HEK293 (cell line): ENCODE results near the gene METTL8.

Source experiments
- CTCF ChIA-PET: fragments of 350-600 bp; formaldehyde crosslinking; extraction: SDS; loops from one replicate; lab custom pipeline; 2021; ENCODE audit warnings: antibody characterized with exemption; lab: Yijun Ruan, JAX
- POLR2A ChIA-PET: fragments of 300-600 bp; formaldehyde crosslinking; extraction: SDS; loops from one replicate; lab custom pipeline; 2020; ENCODE audit warnings: antibody characterized with exemption, inconsistent platforms; lab: Yijun Ruan, JAX
- H3K27ac ChIP-seq: fragments of 200-500 bp; sonication (Bioruptor generic); 2 replicates; pipeline ENCODE4 v1.5.1; 2014; ENCODE audit warnings: low read depth, low read length, control low read depth, inconsistent platforms; ENCODE audit errors: extremely low read depth
- H3K36me3 ChIP-seq, 2 experiments: fragments of 200-500 bp in 1 of 2; sonication (Bioruptor generic) in 1 of 2; 1 replicate in 1 of 2; 2 replicates in 1 of 2; pipeline ENCODE4 v1.5.1; 2014 to 2017; ENCODE audit warnings: inconsistent platforms in 2 of 2, low read length in 2 of 2; ENCODE audit not compliant: control insufficient read depth in 2 of 2, insufficient read depth in 1 of 2
- H3K4me1 ChIP-seq: fragments of 200-500 bp; sonication (Bioruptor generic); 2 replicates; pipeline ENCODE4 v1.5.1; 2014; ENCODE audit warnings: mild to moderate bottlenecking, low read length, inconsistent platforms; ENCODE audit not compliant: control insufficient read depth, insufficient read depth
- H3K4me3 ChIP-seq: 2 replicates; pipeline ENCODE4 v1.5.1; 2011; ENCODE audit warnings: low read depth, mild to moderate bottlenecking, control low read depth, low read length, moderate library complexity
- H3K9me3 ChIP-seq: fragments of 200-500 bp; sonication (Bioruptor generic); 2 replicates; pipeline ENCODE4 v1.5.1; 2014; ENCODE audit warnings: low read depth, low read length, inconsistent platforms; ENCODE audit not compliant: control insufficient read depth, insufficient read depth
- OSR2 ChIP-seq: fragments of 450-650 bp; formaldehyde crosslinking; IDR thresholded peaks from 2 replicates; pipeline ENCODE4 v1.5.1; 2016; ENCODE audit warnings: missing biosample characterization, missing genetic modification characterization
- OVOL3 ChIP-seq: fragments of 450-650 bp; formaldehyde crosslinking; IDR thresholded peaks from 2 replicates; pipeline ENCODE4 v1.5.1; 2016; ENCODE audit warnings: missing biosample characterization, missing genetic modification characterization
- PRDM10 ChIP-seq: fragments of 450-650 bp; formaldehyde crosslinking; IDR thresholded peaks from 2 replicates; pipeline ENCODE4 v1.5.1; 2016; ENCODE audit warnings: missing biosample characterization, missing genetic modification characterization
- TSHZ1 ChIP-seq: fragments of 450-650 bp; formaldehyde crosslinking; IDR thresholded peaks from 2 replicates; pipeline ENCODE4 v1.5.1; 2016; ENCODE audit warnings: missing biosample characterization, missing genetic modification characterization, borderline replicate concordance
- ZFP37 ChIP-seq: fragments of 450-650 bp; formaldehyde crosslinking; IDR thresholded peaks from 2 replicates; pipeline ENCODE4 v1.5.1; 2016; ENCODE audit warnings: missing biosample characterization, missing genetic modification characterization
- ZNF133 ChIP-seq: fragments of 450-650 bp; formaldehyde crosslinking; IDR thresholded peaks from 2 replicates; pipeline ENCODE4 v1.5.1; 2016; ENCODE audit warnings: missing biosample characterization, missing genetic modification characterization
- ZNF18 ChIP-seq: fragments of 450-650 bp; formaldehyde crosslinking; IDR thresholded peaks from 2 replicates; pipeline ENCODE4 v1.5.1; 2016; ENCODE audit warnings: missing biosample characterization, missing genetic modification characterization
- ZNF211 ChIP-seq: fragments of 450-650 bp; formaldehyde crosslinking; IDR thresholded peaks from 2 replicates; pipeline ENCODE4 v1.5.1; 2016; ENCODE audit warnings: low read depth, missing biosample characterization, missing genetic modification characterization
- ZNF23 ChIP-seq: fragments of 450-650 bp; formaldehyde crosslinking; IDR thresholded peaks from 2 replicates; pipeline ENCODE4 v1.5.1; 2016; ENCODE audit warnings: missing biosample characterization, missing genetic modification characterization, borderline replicate concordance
- ZNF366 ChIP-seq: fragments of 450-650 bp; formaldehyde crosslinking; conservative IDR thresholded peaks from 2 replicates; pipeline ENCODE4 v1.5.1; 2016; ENCODE audit warnings: missing biosample characterization, missing genetic modification characterization
- ZNF514 ChIP-seq: fragments of 450-650 bp; formaldehyde crosslinking; IDR thresholded peaks from 2 replicates; pipeline ENCODE4 v1.5.1; 2016; ENCODE audit warnings: missing biosample characterization, missing genetic modification characterization
- ZNF558 ChIP-seq: fragments of 450-650 bp; formaldehyde crosslinking; IDR thresholded peaks from 2 replicates; pipeline ENCODE4 v1.5.1; 2016; ENCODE audit warnings: missing biosample characterization, missing genetic modification characterization
- ZNF626 ChIP-seq: fragments of 450-650 bp; sonication (Bioruptor Pico); formaldehyde crosslinking; IDR thresholded peaks from 2 replicates; pipeline ENCODE4 v1.5.1; 2018; ENCODE audit warnings: missing biosample characterization, missing genetic modification characterization, inconsistent platforms
- ZNF645 ChIP-seq: fragments of 450-650 bp; formaldehyde crosslinking; IDR thresholded peaks from 2 replicates; pipeline ENCODE4; 2016; ENCODE audit warnings: missing biosample characterization, missing genetic modification characterization
- ZNF664 ChIP-seq: fragments of 450-650 bp; formaldehyde crosslinking; IDR thresholded peaks from 2 replicates; pipeline ENCODE4 v1.5.1; 2016; ENCODE audit warnings: missing biosample characterization, missing genetic modification characterization
- ZNF670 ChIP-seq: fragments of 450-650 bp; formaldehyde crosslinking; IDR thresholded peaks from 2 replicates; pipeline ENCODE4 v1.5.1; 2016; ENCODE audit warnings: missing biosample characterization, missing genetic modification characterization, low read depth
- ZNF843 ChIP-seq: fragments of 450-650 bp; formaldehyde crosslinking; IDR thresholded peaks from 2 replicates; pipeline ENCODE4 v1.5.1; 2016; ENCODE audit warnings: missing biosample characterization, missing genetic modification characterization
- ZSCAN23 ChIP-seq: fragments of 450-650 bp; formaldehyde crosslinking; IDR thresholded peaks from 2 replicates; pipeline ENCODE4 v1.5.1; 2016; ENCODE audit warnings: missing biosample characterization, missing genetic modification characterization
- ZXDB ChIP-seq: fragments of 450-650 bp; formaldehyde crosslinking; IDR thresholded peaks from 2 replicates; pipeline ENCODE4 v1.5.1; 2016; ENCODE audit warnings: missing biosample characterization, missing genetic modification characterization
- TF ChIP-seq, protein P1 (sequence below): fragments of 450-650 bp; formaldehyde crosslinking; conservative IDR thresholded peaks from 2 replicates; pipeline ENCODE4 v1.5.1; 2016; ENCODE audit warnings: low read depth, missing biosample characterization, missing genetic modification characterization

METTL8 gene

DNA sequence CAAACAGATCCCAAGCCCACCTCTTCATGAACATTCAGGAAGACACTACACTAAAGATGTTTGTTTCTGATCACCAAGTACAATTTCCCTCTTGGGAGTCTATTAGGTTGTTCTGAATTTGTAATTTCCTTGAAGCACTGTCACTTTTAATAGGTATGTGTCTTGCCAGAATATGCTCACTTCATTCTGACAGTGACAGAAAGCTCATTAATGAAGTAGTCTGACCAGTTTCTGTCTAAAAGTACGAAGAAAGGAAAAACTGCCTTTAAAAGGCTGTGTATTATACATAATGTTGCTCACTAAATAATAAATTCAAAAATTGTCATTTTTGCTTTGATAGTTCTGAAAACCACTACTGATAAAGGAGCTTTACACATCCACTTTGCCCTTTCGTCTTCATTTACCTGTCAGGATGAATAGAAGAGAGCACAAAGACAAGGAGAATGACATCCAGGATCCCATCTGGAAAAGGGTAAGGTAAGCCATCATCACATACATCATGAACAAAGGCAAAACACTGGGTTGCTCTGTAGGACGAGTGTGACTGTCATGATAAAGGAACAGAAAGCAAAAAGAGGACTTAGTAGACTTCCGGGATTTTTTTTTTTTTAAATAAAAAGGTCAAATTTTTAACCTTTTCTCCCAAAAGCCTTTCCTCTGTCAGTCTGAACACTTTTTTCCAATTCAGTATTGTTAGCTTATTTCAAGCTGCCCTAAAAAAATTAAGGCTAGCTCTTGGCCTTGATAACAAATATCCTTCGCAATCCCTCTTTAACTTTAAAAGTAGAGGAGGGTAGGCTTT lies 103.4 kb downstream of the METTL8 start:
- no peak overlapping the region for H3K27ac ChIP-seq
- no peaks in the 10 kb centered on the region for H3K9me3 ChIP-seq
- POLR2A ChIA-PET, result no interaction called here
- no peak overlapping the region for H3K4me3 ChIP-seq
- CTCF ChIA-PET, result interaction anchor here (0.6 to 2.0 kb wide), 2 partner anchors 86 to 1910 kb away, joined by 3 to 6 read pairs; no protein-coding TSS in a partner anchor
- no peaks in the 10 kb centered on the region for H3K4me1 ChIP-seq
- H3K36me3 ChIP-seq, result no peaks in the 10 kb centered on the region
- TF ChIP-seq ZNF626 (tag by site-specific recombination) (no peak), ZNF366 (tag by site-specific recombination) (no peak), ZNF664 (tag by site-specific recombination) (no peak), OVOL3 (no peak), ZNF211 (tag by site-specific recombination) (no peak)

GRCh38 chr2:171327043-171327496 lies 106.7 kb downstream of the METTL8 start:
- H3K4me3 ChIP-seq, result no peak overlapping the region
- peaks cover 0 to 15% of the 10 kb centered on the region in 2 experiments; a peak in 2 of 3 replicates for H3K36me3 ChIP-seq
- POLR2A ChIA-PET, result no interaction called here
- no peaks in the 10 kb centered on the region for H3K9me3 ChIP-seq
- H3K27ac ChIP-seq, result no peak overlapping the region
- CTCF ChIA-PET, result interaction anchor here (0.6 kb wide), 1 partner anchor 70 kb away, joined by 3 read pairs; no protein-coding TSS in a partner anchor
- no peaks in the 10 kb centered on the region for H3K4me1 ChIP-seq
- no peak for TF ChIP-seq ZNF514 (tag by site-specific recombination)
- TF ChIP-seq ZNF23 (tag by site-specific recombination), result peak; percentile 80; the same call in 1 of the 2 replicates
- TF ChIP-seq ZNF645 (tag by site-specific recombination), result no peak
- TF ChIP-seq ZNF133 (tag by site-specific recombination), result no peak
- no peak for TF ChIP-seq ZSCAN23
- TF ChIP-seq TSHZ1 (tag by site-specific recombination), result no peak
- no peak for TF ChIP-seq ZXDB (tag by site-specific recombination)
- TF ChIP-seq ZFP37 (tag by site-specific recombination), result no peak
- no peak for TF ChIP-seq ZNF558
- no peak for TF ChIP-seq ZNF670 (tag by site-specific recombination)
- peak; percentile 35 for TF ChIP-seq OSR2 (tag by site-specific recombination)
- TF ChIP-seq ZNF843 (tag by site-specific recombination), result 0 out of 2 replicates have a peak, but pooled peaks have one; percentile 20
- 0 out of 2 replicates have a peak, but pooled peaks have one; percentile 16 for TF ChIP-seq ZNF18
- no peak for TF ChIP-seq PRDM10 (tag by site-specific recombination)
- TF ChIP-seq, protein P1, sequence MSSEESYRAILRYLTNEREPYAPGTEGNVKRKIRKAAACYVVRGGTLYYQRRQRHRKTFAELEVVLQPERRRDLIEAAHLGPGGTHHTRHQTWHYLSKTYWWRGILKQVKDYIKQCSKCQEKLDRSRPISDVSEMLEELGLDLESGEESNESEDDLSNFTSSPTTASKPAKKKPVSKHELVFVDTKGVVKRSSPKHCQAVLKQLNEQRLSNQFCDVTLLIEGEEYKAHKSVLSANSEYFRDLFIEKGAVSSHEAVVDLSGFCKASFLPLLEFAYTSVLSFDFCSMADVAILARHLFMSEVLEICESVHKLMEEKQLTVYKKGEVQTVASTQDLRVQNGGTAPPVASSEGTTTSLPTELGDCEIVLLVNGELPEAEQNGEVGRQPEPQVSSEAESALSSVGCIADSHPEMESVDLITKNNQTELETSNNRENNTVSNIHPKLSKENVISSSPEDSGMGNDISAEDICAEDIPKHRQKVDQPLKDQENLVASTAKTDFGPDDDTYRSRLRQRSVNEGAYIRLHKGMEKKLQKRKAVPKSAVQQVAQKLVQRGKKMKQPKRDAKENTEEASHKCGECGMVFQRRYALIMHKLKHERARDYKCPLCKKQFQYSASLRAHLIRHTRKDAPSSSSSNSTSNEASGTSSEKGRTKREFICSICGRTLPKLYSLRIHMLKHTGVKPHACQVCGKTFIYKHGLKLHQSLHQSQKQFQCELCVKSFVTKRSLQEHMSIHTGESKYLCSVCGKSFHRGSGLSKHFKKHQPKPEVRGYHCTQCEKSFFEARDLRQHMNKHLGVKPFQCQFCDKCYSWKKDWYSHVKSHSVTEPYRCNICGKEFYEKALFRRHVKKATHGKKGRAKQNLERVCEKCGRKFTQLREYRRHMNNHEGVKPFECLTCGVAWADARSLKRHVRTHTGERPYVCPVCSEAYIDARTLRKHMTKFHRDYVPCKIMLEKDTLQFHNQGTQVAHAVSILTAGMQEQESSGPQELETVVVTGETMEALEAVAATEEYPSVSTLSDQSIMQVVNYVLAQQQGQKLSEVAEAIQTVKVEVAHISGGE (tag by site-specific recombination), result no peak
